ENCODE data around the gene SCCPDH. TPM values are rescaled to one million over a fixed set of nuclear protein-coding genes. Genes with fewer than 3 reads are reported as not detected.

Gene SCCPDH
- polyA plus RNA-seq, 1 of the 3 experiments (the other 2 are of a cell fraction): 32.2 TPM

DNA sequence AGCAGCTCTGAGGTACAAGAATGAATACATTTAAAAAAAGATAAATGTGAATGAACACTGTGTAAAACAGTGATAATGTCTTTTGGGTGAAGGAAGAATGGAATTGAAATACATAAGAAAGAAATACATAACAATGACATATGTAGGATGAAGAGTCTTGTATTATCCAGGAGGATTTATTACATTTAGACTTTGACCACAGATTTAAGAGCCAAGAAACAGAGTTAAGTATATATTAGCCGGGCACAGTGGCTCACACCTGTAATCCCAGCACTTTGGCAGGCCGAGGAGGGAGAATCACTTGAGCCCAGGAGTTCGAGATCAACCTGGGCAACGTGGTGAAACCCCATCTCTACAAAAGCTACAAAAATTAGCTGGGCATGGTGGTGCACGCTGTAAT lies 79.7 kb downstream of the SCCPDH start:
- no peaks in the 10 kb centered on the region for H4K20me1 ChIP-seq (ENCODE audit: insufficient read depth)
- no peak overlapping the region for H3K27ac ChIP-seq (ENCODE audit: low read depth in 2 of 2, low read length in 1 of 2)
- H3K9ac ChIP-seq: no peak overlapping the region
- H3K36me3 ChIP-seq (replicated peaks in 1 of 2; ENCODE audit: control insufficient read depth in 1 of 2, insufficient read depth in 2 of 2, low read length in 1 of 2): no peaks in the 10 kb centered on the region
- peaks cover 0 to 6% of the 10 kb centered on the region in 2 experiments; a peak in 1 of 4 replicates for H3K4me1 ChIP-seq (ENCODE audit: control insufficient read depth in 1 of 2, insufficient read depth in 2 of 2, low read depth in 1 of 2, low read length in 1 of 2)
- no peaks in the 10 kb centered on the region for H3K9me2 ChIP-seq
- no peak overlapping the region for H3K4me2 ChIP-seq
- no peaks in the 10 kb centered on the region for H3K79me2 ChIP-seq (ENCODE audit: insufficient read depth)
- H3F3A ChIP-seq (replicated peaks; ENCODE audit: insufficient read depth): no peaks in the 10 kb centered on the region
- no peak overlapping the region for H3K4me3 ChIP-seq (ENCODE audit: low read depth in 2 of 2, low read length in 1 of 2)
- no peak for DNase-seq
- H3K9me3 ChIP-seq: no peaks in the 10 kb centered on the region
- POLR2A ChIA-PET: interaction anchor here (0.9 kb wide), 1 partner anchor 12 kb away, joined by 3 read pairs; no protein-coding TSS in a partner anchor
- no peak for TF ChIP-seq TCF12 (IDR thresholded peaks at IDR 0.05)
- no peak for TF ChIP-seq EZH2phosphoT487 (IDR thresholded peaks at IDR 0.05; ENCODE audit: borderline replicate concordance, low read depth)
- no peak for TF ChIP-seq NFIC (IDR thresholded peaks at IDR 0.05; ENCODE audit: borderline replicate concordance)
- CTCF ChIA-PET: no interaction called here
- no peaks in the 10 kb centered on the region for H3K27me3 ChIP-seq (ENCODE audit: insufficient read depth)
- no peak overlapping the region for H2AFZ ChIP-seq (ENCODE audit: low read depth)
- 31% methylated on average over 5 of the region's 5 CpGs for WGBS (ENCODE audit: low lambda C conversion rate)

- H3K4me1 ChIP-seq (ENCODE audit: control insufficient read depth in 1 of 2, insufficient read depth in 2 of 2, low read depth in 1 of 2, low read length in 1 of 2): peaks cover 0 to 6% of the 10 kb centered on the region in 2 experiments; a peak in 1 of 4 replicates
- ChIA-PET POLR2A (no interaction called here), CTCF (no interaction called here)
- H3K27me3 ChIP-seq (ENCODE audit: insufficient read depth): no peaks in the 10 kb centered on the region
- H3F3A ChIP-seq (replicated peaks; ENCODE audit: insufficient read depth): no peaks in the 10 kb centered on the region
- TF ChIP-seq NFIC (IDR thresholded peaks at IDR 0.05; ENCODE audit: borderline replicate concordance) (no peak), GATA2 (CRISPR knock-in tag; IDR thresholded peaks at IDR 0.05) (no peak), SMC3 (IDR thresholded peaks at IDR 0.05; ENCODE audit: low read depth, low read length) (no peak)
- TF ChIP-seq, protein P1, sequence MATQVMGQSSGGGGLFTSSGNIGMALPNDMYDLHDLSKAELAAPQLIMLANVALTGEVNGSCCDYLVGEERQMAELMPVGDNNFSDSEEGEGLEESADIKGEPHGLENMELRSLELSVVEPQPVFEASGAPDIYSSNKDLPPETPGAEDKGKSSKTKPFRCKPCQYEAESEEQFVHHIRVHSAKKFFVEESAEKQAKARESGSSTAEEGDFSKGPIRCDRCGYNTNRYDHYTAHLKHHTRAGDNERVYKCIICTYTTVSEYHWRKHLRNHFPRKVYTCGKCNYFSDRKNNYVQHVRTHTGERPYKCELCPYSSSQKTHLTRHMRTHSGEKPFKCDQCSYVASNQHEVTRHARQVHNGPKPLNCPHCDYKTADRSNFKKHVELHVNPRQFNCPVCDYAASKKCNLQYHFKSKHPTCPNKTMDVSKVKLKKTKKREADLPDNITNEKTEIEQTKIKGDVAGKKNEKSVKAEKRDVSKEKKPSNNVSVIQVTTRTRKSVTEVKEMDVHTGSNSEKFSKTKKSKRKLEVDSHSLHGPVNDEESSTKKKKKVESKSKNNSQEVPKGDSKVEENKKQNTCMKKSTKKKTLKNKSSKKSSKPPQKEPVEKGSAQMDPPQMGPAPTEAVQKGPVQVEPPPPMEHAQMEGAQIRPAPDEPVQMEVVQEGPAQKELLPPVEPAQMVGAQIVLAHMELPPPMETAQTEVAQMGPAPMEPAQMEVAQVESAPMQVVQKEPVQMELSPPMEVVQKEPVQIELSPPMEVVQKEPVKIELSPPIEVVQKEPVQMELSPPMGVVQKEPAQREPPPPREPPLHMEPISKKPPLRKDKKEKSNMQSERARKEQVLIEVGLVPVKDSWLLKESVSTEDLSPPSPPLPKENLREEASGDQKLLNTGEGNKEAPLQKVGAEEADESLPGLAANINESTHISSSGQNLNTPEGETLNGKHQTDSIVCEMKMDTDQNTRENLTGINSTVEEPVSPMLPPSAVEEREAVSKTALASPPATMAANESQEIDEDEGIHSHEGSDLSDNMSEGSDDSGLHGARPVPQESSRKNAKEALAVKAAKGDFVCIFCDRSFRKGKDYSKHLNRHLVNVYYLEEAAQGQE (IDR thresholded peaks at IDR 0.05; ENCODE audit: low read depth, low read length): no peak
- H3K9ac ChIP-seq: no peak overlapping the region
- no peak overlapping the region for H3K4me3 ChIP-seq (ENCODE audit: low read depth in 2 of 2, low read length in 1 of 2)
- H3K9me3 ChIP-seq: no peaks in the 10 kb centered on the region
- no peak overlapping the region for H3K4me2 ChIP-seq
- H4K20me1 ChIP-seq (ENCODE audit: insufficient read depth): no peaks in the 10 kb centered on the region
- 69% methylated on average over 10 of the region's 10 CpGs for WGBS (ENCODE audit: low lambda C conversion rate)
- H3K27ac ChIP-seq (ENCODE audit: low read depth in 2 of 2, low read length in 1 of 2): no peak overlapping the region
- no peak overlapping the region for H2AFZ ChIP-seq (ENCODE audit: low read depth)
- H3K36me3 ChIP-seq (replicated peaks in 1 of 2; ENCODE audit: control insufficient read depth in 1 of 2, insufficient read depth in 2 of 2, low read length in 1 of 2): no peaks in the 10 kb centered on the region
- no peak for DNase-seq
- H3K79me2 ChIP-seq (ENCODE audit: insufficient read depth): no peaks in the 10 kb centered on the region
- no peaks in the 10 kb centered on the region for H3K9me2 ChIP-seq
Measured at GRCh38 chr1:246805135-246805716, 81.0 kb downstream of the SCCPDH start.

GRCh38 chr1:246809473-246809872 lies 85.3 kb downstream of the SCCPDH start:
- Histone ChIP-seq H3F3A (replicated peaks; ENCODE audit: insufficient read depth) (no peaks in the 10 kb centered on the region), H3K4me1 (ENCODE audit: control insufficient read depth in 1 of 2, insufficient read depth in 2 of 2, low read depth in 1 of 2, low read length in 1 of 2) (no peaks in the 10 kb centered on the region), H3K9me3 (no peaks in the 10 kb centered on the region), H3K9ac (no peak overlapping the region), H3K27me3 (ENCODE audit: insufficient read depth) (0 out of 2 replicates have a peak, but pooled peaks cover 14% of the 10 kb centered on the region), H4K20me1 (ENCODE audit: insufficient read depth) (no peaks in the 10 kb centered on the region), H3K27ac (ENCODE audit: low read depth in 2 of 2, low read length in 1 of 2) (no peak overlapping the region), H3K9me2 (no peaks in the 10 kb centered on the region), H2AFZ (ENCODE audit: low read depth) (no peak overlapping the region), H3K79me2 (ENCODE audit: insufficient read depth) (no peaks in the 10 kb centered on the region), H3K36me3 (replicated peaks in 1 of 2; ENCODE audit: control insufficient read depth in 1 of 2, insufficient read depth in 2 of 2, low read length in 1 of 2) (no peaks in the 10 kb centered on the region), H3K4me3 (ENCODE audit: low read depth in 2 of 2, low read length in 1 of 2) (no peak overlapping the region), H3K4me2 (no peak overlapping the region)
- ChIA-PET CTCF (no interaction called here), POLR2A (no interaction called here)
- 51% methylated on average over 3 of the region's 6 CpGs for WGBS (ENCODE audit: low lambda C conversion rate)
- no peak for DNase-seq
- TF ChIP-seq TCF12 (IDR thresholded peaks at IDR 0.05) (no peak), EP300 (IDR thresholded peaks at IDR 0.05; ENCODE audit: borderline replicate concordance in 1 of 2, low read depth in 1 of 2, low read length in 1 of 2) (no peak), NFIC (IDR thresholded peaks at IDR 0.05; ENCODE audit: borderline replicate concordance) (no peak), GATA2 (CRISPR knock-in tag; IDR thresholded peaks at IDR 0.05) (no peak), TEAD4 (IDR thresholded peaks at IDR 0.05; ENCODE audit: borderline replicate concordance, insufficient read depth) (no peak), MEF2A (IDR thresholded peaks at IDR 0.05; ENCODE audit: borderline replicate concordance, low read depth) (no peak), FOXM1 (IDR thresholded peaks at IDR 0.05; ENCODE audit: low read depth) (no peak), CTCF (IDR thresholded peaks at IDR 0.05) (no peak)
- TF ChIP-seq, protein P2, sequence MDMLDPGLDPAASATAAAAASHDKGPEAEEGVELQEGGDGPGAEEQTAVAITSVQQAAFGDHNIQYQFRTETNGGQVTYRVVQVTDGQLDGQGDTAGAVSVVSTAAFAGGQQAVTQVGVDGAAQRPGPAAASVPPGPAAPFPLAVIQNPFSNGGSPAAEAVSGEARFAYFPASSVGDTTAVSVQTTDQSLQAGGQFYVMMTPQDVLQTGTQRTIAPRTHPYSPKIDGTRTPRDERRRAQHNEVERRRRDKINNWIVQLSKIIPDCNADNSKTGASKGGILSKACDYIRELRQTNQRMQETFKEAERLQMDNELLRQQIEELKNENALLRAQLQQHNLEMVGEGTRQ (IDR thresholded peaks at IDR 0.05; ENCODE audit: borderline replicate concordance, low read depth, low read length): no peak
- TF ChIP-seq, protein P3, sequence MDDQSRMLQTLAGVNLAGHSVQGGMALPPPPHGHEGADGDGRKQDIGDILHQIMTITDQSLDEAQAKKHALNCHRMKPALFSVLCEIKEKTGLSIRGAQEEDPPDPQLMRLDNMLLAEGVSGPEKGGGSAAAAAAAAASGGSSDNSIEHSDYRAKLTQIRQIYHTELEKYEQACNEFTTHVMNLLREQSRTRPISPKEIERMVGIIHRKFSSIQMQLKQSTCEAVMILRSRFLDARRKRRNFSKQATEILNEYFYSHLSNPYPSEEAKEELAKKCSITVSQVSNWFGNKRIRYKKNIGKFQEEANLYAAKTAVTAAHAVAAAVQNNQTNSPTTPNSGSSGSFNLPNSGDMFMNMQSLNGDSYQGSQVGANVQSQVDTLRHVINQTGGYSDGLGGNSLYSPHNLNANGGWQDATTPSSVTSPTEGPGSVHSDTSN (IDR thresholded peaks at IDR 0.05): no peak
